Cardiac muscle cell (in vitro differentiated cells and primary cell): ENCODE results near the gene SUPT4H1. TPM values are rescaled to one million over a fixed set of nuclear protein-coding genes. Genes with fewer than 3 reads are reported as not detected.
A peak's percentile ranks its signal among the peaks of the same experiment; 100 is the strongest.

ENCODE experiments used
- DNase-seq, 2 donors: peaks; one replicate each; pipeline versions ENCODE4 v3.0.0 to v3.0.0-alpha.2; 2010 to 2017; ENCODE audit warnings: low read depth in 1 of 2, low spot score in 1 of 2
- H3K27ac ChIP-seq: fragments of 200-600 bp; sonication (generic); 2 replicates; pipeline ENCODE4 v1.5.1; 2016
- H3K27me3 ChIP-seq: fragments of 200-600 bp; sonication (generic); 2 replicates; pipeline ENCODE4 v1.6.0; 2016; ENCODE audit warnings: control low read depth
- H3K36me3 ChIP-seq: fragments of 200-600 bp; sonication (generic); 2 replicates; pipeline ENCODE4 v1.5.1; 2016; ENCODE audit warnings: control low read depth
- H3K4me1 ChIP-seq: fragments of 200-600 bp; sonication (generic); 2 replicates; pipeline ENCODE4 v1.8.1; 2017; ENCODE audit warnings: low read depth, mild to moderate bottlenecking, mixed run types
- H3K4me3 ChIP-seq: fragments of 200-600 bp; sonication (generic); 2 replicates; pipeline ENCODE4 v1.5.1; 2016; ENCODE audit warnings: mild to moderate bottlenecking
- H3K9me3 ChIP-seq: fragments of 200-600 bp; sonication (generic); 2 replicates; pipeline ENCODE4 v1.5.1; 2017; ENCODE audit warnings: low read depth, mild to moderate bottlenecking, control low read depth
- CTCF ChIP-seq: IDR thresholded peaks from 2 replicates; pipeline ENCODE4 v1.5.1; 2012; ENCODE audit warnings: low read depth, mild to moderate bottlenecking, low read length
- polyA plus RNA-seq: library from polyadenylated mRNA; unstranded; fragments of >200 nt; fragmentation: Nextera tagmentation; extraction: Ambion mirVana; gene quantifications from 2 replicates; pipeline ENCODE4 v1.2.1, GENCODE V29; 2016
- total RNA-seq: library from RNA; depleted of rRNA; stranded (reverse); fragments of >200 nt; gene quantifications from 2 replicates; pipeline ENCODE4 v1.2.3, GENCODE V29; 2016

Gene SUPT4H1
- total and polyA plus RNA-seq, 2 experiments from 2014 or later = 97.9 to 152 TPM

- no peaks in the 10 kb centered on the region for H3K27me3 ChIP-seq
- no peak overlapping the region for H3K4me3 ChIP-seq
- no peaks in the 10 kb centered on the region for H3K9me3 ChIP-seq
- no peak for TF ChIP-seq CTCF
- H3K36me3 ChIP-seq = no peaks in the 10 kb centered on the region
- no peak overlapping the region for H3K27ac ChIP-seq
- DNase-seq = no peak
- no peaks in the 10 kb centered on the region for H3K4me1 ChIP-seq
Observed at GRCh38 chr17:58319173-58320162, 32.5 kb downstream of the SUPT4H1 start.

DNA sequence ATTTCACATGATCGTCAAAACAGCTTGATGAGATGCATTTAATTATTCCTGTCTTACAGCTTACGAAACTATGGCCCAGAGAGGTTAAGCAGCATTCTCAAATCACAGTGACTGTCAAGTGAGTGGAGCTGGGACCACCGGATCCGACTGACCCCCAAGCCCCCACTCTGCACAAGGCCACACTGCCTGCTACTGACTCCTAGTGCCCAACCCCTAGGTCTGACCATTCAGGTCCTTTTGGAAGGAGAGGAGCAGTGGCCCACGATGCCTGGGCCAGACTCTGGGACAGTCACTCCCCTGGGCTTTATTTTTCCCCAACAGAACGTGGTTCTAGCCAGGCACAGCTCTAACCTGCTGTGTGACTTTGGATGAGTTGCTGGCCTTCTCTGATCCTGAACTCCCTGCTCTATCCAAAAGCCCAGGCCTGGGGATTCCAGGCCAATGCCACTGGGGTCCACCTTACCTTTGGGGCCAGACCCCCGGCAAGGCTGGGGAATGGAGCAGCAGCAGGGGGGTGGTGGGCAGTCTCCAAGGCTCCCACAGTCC, 33.3 kb downstream of the SUPT4H1 start:
- TF ChIP-seq CTCF = no peak
- DNase-seq = no peak
- H3K4me3 ChIP-seq = no peak overlapping the region

DNA sequence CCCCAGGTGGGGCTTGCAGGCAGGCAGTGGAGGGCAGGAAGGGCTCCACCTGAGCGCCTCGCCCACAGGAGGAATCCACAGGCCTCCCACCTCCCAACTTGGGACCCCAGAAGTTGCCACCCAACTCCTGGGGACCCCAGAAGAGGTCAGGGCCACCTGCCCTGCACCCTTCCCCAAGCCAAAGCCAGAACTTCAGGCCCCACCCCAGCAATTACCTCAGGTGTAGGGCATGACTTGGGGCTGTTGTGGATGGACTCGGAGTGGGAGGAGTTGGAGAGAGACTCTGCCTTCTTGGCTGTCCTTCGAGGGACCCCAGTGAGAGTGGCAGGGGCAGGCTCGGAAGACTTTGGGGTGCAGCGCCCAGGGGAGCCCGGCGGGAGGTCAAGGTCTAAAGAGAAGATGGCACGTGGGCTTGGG, 33.9 kb downstream of the SUPT4H1 start:
- H3K4me3 ChIP-seq = no peak overlapping the region
- no peaks in the 10 kb centered on the region for H3K27me3 ChIP-seq
- H3K36me3 ChIP-seq = no peaks in the 10 kb centered on the region
- no peaks in the 10 kb centered on the region for H3K4me1 ChIP-seq
- no peak for TF ChIP-seq CTCF
- no peaks in the 10 kb centered on the region for H3K9me3 ChIP-seq
- no peak for DNase-seq
- H3K27ac ChIP-seq = no peak overlapping the region

More for the DNA sequence above, 33.3 kb downstream of the SUPT4H1 start:
- no peaks in the 10 kb centered on the region for H3K36me3 ChIP-seq
- no peak overlapping the region for H3K27ac ChIP-seq
- no peaks in the 10 kb centered on the region for H3K4me1 ChIP-seq
- no peaks in the 10 kb centered on the region for H3K9me3 ChIP-seq
- no peaks in the 10 kb centered on the region for H3K27me3 ChIP-seq

- peak; percentile 87 for TF ChIP-seq CTCF
- Histone ChIP-seq H3K27ac (no peak overlapping the region), H3K27me3 (no peaks in the 10 kb centered on the region), H3K36me3 (no peaks in the 10 kb centered on the region), H3K4me3 (no peak overlapping the region), H3K9me3 (no peaks in the 10 kb centered on the region), H3K4me1 (no peaks in the 10 kb centered on the region)
- peak; percentile 70 to 76 for DNase-seq
Observed at GRCh38 chr17:58317421-58318064, 34.5 kb downstream of the SUPT4H1 start.

DNA sequence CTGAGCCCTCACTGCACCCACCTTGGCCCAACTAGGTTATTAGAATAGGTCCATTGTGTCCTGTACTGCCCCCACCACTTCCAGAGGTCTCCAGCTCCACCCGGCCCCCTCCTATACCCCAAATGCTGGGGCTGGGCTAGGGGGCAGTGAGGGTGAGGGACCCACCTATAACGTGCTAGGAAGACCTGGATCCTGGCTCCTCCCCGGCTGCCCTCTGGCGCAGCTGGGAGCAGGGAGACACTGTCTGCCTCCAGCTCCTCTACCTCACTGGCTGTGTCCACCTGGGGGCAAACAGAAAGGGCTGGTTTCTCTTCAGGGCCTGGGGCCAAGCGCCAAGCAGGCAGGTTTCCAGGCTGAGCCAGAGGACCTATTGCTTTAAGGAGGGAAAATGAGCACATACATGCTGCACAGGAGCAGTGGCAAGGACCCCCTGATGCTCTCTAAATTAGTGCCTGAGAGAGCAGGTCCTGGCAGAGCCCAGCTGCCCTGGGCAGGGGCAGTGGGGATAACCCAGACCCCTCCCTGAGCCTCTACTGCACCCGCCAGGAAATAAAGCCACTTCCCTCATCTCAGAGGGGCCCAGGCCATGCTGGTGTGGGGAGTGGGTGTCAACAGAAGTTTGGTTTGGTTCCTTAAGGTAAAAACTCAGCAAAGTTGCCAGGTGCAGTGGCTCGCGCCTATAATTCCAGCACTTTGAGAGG, 35.6 kb downstream of the SUPT4H1 start:
- Histone ChIP-seq H3K4me1 (no peaks in the 10 kb centered on the region), H3K27me3 (no peaks in the 10 kb centered on the region), H3K9me3 (no peaks in the 10 kb centered on the region), H3K36me3 (no peaks in the 10 kb centered on the region), H3K4me3 (no peak overlapping the region), H3K27ac (no peak overlapping the region)
- no peak for DNase-seq
- TF ChIP-seq CTCF = no peak
